HL-60 (cell line): ENCODE data around the gene RHBG.
"Not testable (repeated sequence)": the region's sequence is repeated elsewhere in the genome, so short reads cannot be mapped to it uniquely, and the experiment has no call there.

ENCODE experiments used
- DNase-seq, 2 experiments: peaks; one replicate each; pipeline ENCODE4 v3.0.0-alpha.2; 2010 to 2020; ENCODE audit warnings: low read depth in 1 of 2, low spot score in 1 of 2
- H3K27ac ChIP-seq: fragments of 250-450 bp; sonication (Bioruptor Pico); replicated peaks from 2 replicates; pipeline ENCODE4 v1.5.1; 2020; ENCODE audit warnings: mild to moderate bottlenecking, moderate library complexity
- H3K27me3 ChIP-seq: fragments of 250-450 bp; sonication (Bioruptor Pico); 2 replicates; pipeline ENCODE4 v1.5.1; 2021; ENCODE audit warnings: mild to moderate bottlenecking, moderate library complexity; ENCODE audit not compliant: insufficient read depth, poor library complexity, severe bottlenecking
- H3K4me3 ChIP-seq: replicated peaks from 2 replicates; pipeline ENCODE4 v1.5.1; 2011; ENCODE audit warnings: mild to moderate bottlenecking, control low read depth, low read length; ENCODE audit not compliant: insufficient read depth
- CTCF ChIP-seq: IDR thresholded peaks from one replicate; pipeline ENCODE4 v1.5.1; 2011; ENCODE audit warnings: low read length, control low read depth, inconsistent platforms; ENCODE audit not compliant: insufficient read depth
- GABPA ChIP-seq: IDR thresholded peaks from 2 replicates; pipeline ENCODE4 v1.6.1; 2012; ENCODE audit warnings: low read depth
- POLR2AphosphoS5 ChIP-seq: IDR thresholded peaks from 2 replicates; pipeline ENCODE4 v1.6.1; 2012; ENCODE audit warnings: low read depth
- REST ChIP-seq: IDR thresholded peaks from 2 replicates; pipeline ENCODE4 v1.6.1; 2012; ENCODE audit warnings: low read depth; ENCODE audit not compliant: insufficient replicate concordance
- SPI1 ChIP-seq: IDR thresholded peaks from 2 replicates; pipeline ENCODE4 v1.6.1; 2012; ENCODE audit warnings: low read depth, mild to moderate bottlenecking, borderline replicate concordance
- long read RNA-seq: library from polyadenylated mRNA; unstranded; transcript quantifications from one replicate; pipeline ENCODE4 v2.0.0, GENCODE V29; 2020

RHBG gene
- long read RNA-seq, result 0 reads

GRCh38 chr1:156368889-156369684 lies at the start of gene RHBG:
Gene RHBG (plus strand): TSS chr1:156369211. CDS start chr1:156369250, 39 bp downstream.
- TF ChIP-seq POLR2AphosphoS5, result no peak
- TF ChIP-seq REST, result no peak
- TF ChIP-seq CTCF, result no peak
- no peak for TF ChIP-seq SPI1
- no peak for TF ChIP-seq GABPA
- peak; percentile 38 to 45 for DNase-seq
- Histone ChIP-seq H3K27me3 (no peaks in the 10 kb centered on the region), H3K27ac (no peak within 1 kb of the TSS), H3K4me3 (no peak within 1 kb of the TSS; the same call in 1 of the 2 replicates)

GRCh38 chr1:156319664-156320063 lies 49.3 kb upstream of the RHBG start:
- no peak overlapping the region for H3K4me3 ChIP-seq
- no peak overlapping the region for H3K27ac ChIP-seq
- peak in 1 of 2 experiments; percentile 7 for DNase-seq
- TF ChIP-seq REST (no peak), CTCF (peak; percentile 9), GABPA (no peak)
- H3K27me3 ChIP-seq, result no peaks in the 10 kb centered on the region

GRCh38 chr1:156320560-156320959 lies 48.5 kb upstream of the RHBG start:
- Histone ChIP-seq H3K27ac (no peak overlapping the region), H3K27me3 (no peaks in the 10 kb centered on the region), H3K4me3 (no peak overlapping the region)
- TF ChIP-seq GABPA, result no peak
- TF ChIP-seq REST, result no peak
- TF ChIP-seq SPI1, result no peak
- no peak for TF ChIP-seq POLR2AphosphoS5
- no peak for TF ChIP-seq CTCF
- DNase-seq, result no peak

- not testable (repeated sequence) for DNase-seq, H3K27ac ChIP-seq, H3K4me3 ChIP-seq, H3K27me3 ChIP-seq
These were observed 45.8 kb upstream of the RHBG start for GRCh38 chr1:156323179-156323578.
